ENCODE data around the gene FAM193A.

- TF ChIP-seq CTCF (IDR thresholded peaks at IDR 0.05; ENCODE audit: low read length) (no peak), EZH2 (IDR thresholded peaks at IDR 0.05; ENCODE audit: borderline replicate concordance, low read length) (no peak)
Observed at GRCh38 chr4:2761035-2761923, 224.8 kb downstream of the FAM193A start.

Measured in OCI-LY1 (cell line).